IPS-18c (cell line): ENCODE data around the gene DNAH1.

ENCODE experiments used
- H3K4me3 ChIP-seq: 2 replicates; pipeline ENCODE4 v1.7.0; 2013; ENCODE audit warnings: low read depth, mild to moderate bottlenecking, low read length, moderate library complexity; ENCODE audit not compliant: insufficient read depth
- H3K9me3 ChIP-seq: one replicate; pipeline ENCODE4 v1.6.1; 2013; ENCODE audit warnings: mild to moderate bottlenecking, low read length, moderate library complexity; ENCODE audit not compliant: control insufficient read depth, insufficient read depth

DNAH1 gene

GRCh38 chr3:52346623-52347530 is 30.8 kb downstream of the DNAH1 start:
- no peaks in the 10 kb centered on the region for H3K9me3 ChIP-seq
- no peak overlapping the region for H3K4me3 ChIP-seq

GRCh38 chr3:52347716-52348635 is 31.9 kb downstream of the DNAH1 start:
- no peak overlapping the region for H3K4me3 ChIP-seq

GRCh38 chr3:52349131-52349530 is 33.0 kb downstream of the DNAH1 start:
- Histone ChIP-seq H3K4me3 (no peak overlapping the region), H3K9me3 (no peaks in the 10 kb centered on the region)

More at GRCh38 chr3:52347716-52348635, 31.9 kb downstream of the DNAH1 start:
- no peaks in the 10 kb centered on the region for H3K9me3 ChIP-seq

- no peaks in the 10 kb centered on the region for H3K9me3 ChIP-seq
- no peak overlapping the region for H3K4me3 ChIP-seq
Observed at GRCh38 chr3:52349611-52350395, 33.7 kb downstream of the DNAH1 start.

GRCh38 chr3:52350416-52350815 is 34.3 kb downstream of the DNAH1 start:
- Histone ChIP-seq H3K4me3 (no peak overlapping the region), H3K9me3 (no peaks in the 10 kb centered on the region)

GRCh38 chr3:52350981-52351761 is 35.1 kb downstream of the DNAH1 start:
- Histone ChIP-seq H3K9me3 (no peaks in the 10 kb centered on the region), H3K4me3 (no peak overlapping the region)

- H3K4me3 ChIP-seq: no peak overlapping the region
- no peaks in the 10 kb centered on the region for H3K9me3 ChIP-seq
Observed at GRCh38 chr3:52351762-52352368, 35.7 kb downstream of the DNAH1 start.

GRCh38 chr3:52352566-52352965 is 36.4 kb downstream of the DNAH1 start:
- H3K4me3 ChIP-seq: no peak overlapping the region
- H3K9me3 ChIP-seq: no peaks in the 10 kb centered on the region

- H3K9me3 ChIP-seq: no peaks in the 10 kb centered on the region
- no peak overlapping the region for H3K4me3 ChIP-seq
Observed at GRCh38 chr3:52353291-52353855, 37.3 kb downstream of the DNAH1 start.

- no peak overlapping the region for H3K4me3 ChIP-seq
- no peaks in the 10 kb centered on the region for H3K9me3 ChIP-seq
Observed at GRCh38 chr3:52354676-52355075, 38.6 kb downstream of the DNAH1 start.

- no peaks in the 10 kb centered on the region for H3K9me3 ChIP-seq
- H3K4me3 ChIP-seq: no peak overlapping the region
Observed at GRCh38 chr3:52355526-52355925, 39.4 kb downstream of the DNAH1 start.

GRCh38 chr3:52356126-52356525 is 40.0 kb downstream of the DNAH1 start:
- Histone ChIP-seq H3K9me3 (no peaks in the 10 kb centered on the region), H3K4me3 (no peak overlapping the region)

GRCh38 chr3:52357151-52358080 is 41.3 kb downstream of the DNAH1 start:
- no peak overlapping the region for H3K4me3 ChIP-seq
- H3K9me3 ChIP-seq: no peaks in the 10 kb centered on the region

GRCh38 chr3:52358362-52358940 is 42.3 kb downstream of the DNAH1 start:
- no peak overlapping the region for H3K4me3 ChIP-seq
- no peaks in the 10 kb centered on the region for H3K9me3 ChIP-seq
